Upper lobe of left lung (tissue), 6 donors: Measurements from ENCODE around the gene WDTC1. TPM values are rescaled to one million over a fixed set of nuclear protein-coding genes. Genes with fewer than 3 reads are reported as not detected.

Experiments used
- ATAC-seq, 2 donors: fragments of 200-7000 bp; cut with Tn5 transposase; one replicate each; pipeline ENCODE4 v1.9.1; 2022; ENCODE audit warnings: mild to moderate bottlenecking in 2 of 2, moderate library complexity in 2 of 2; ENCODE audit not compliant: low FRiP score in 2 of 2
- DNase-seq, 2 donors: peaks; one replicate each; pipeline ENCODE4 v3.0.0-alpha.2; 2019 to 2020
- H3K27ac ChIP-seq, 4 donors: fragments of 200-600 bp; sonication (generic); one replicate each; pipeline ENCODE4 v1.5.1; 2016 to 2019
- H3K27me3 ChIP-seq, 4 donors: fragments of 200-600 bp; sonication (generic); one replicate each; pipeline ENCODE4 v1.5.1; 2017 to 2019
- H3K36me3 ChIP-seq, 4 donors: fragments of 200-600 bp; sonication (generic); one replicate each; pipeline ENCODE4 v1.5.1; 2016 to 2019
- H3K4me1 ChIP-seq, 4 donors: fragments of 200-600 bp; sonication (generic); one replicate each; pipeline ENCODE4 v1.5.1; 2018 to 2019
- H3K4me3 ChIP-seq, 4 donors: fragments of 200-600 bp; sonication (generic); one replicate each; pipeline ENCODE4 v1.5.1; 2017 to 2019; ENCODE audit warnings: mild to moderate bottlenecking in 2 of 4, moderate library complexity in 1 of 4
- H3K9me3 ChIP-seq, 4 donors: fragments of 200-600 bp; sonication (generic); one replicate each; pipeline ENCODE4 v1.5.1; 2018 to 2019
- CTCF ChIP-seq, 6 experiments: fragments of 450-650 bp in 4 of 6; fragments of 200-600 bp in 2 of 6; sonication (generic) in 2 of 6; IDR thresholded peaks; one replicate each; pipeline ENCODE4 v1.5.1; 2016 to 2019; ENCODE audit warnings: antibody characterized with exemption in 6 of 6
- EP300 ChIP-seq, 4 donors: sonication (generic); formaldehyde crosslinking; IDR thresholded peaks; one replicate each; pipeline ENCODE4 v1.5.1; 2017; ENCODE audit warnings: antibody characterized with exemption in 4 of 4, control low read depth in 2 of 4
- POLR2A ChIP-seq, 4 donors: fragments of 450-650 bp; IDR thresholded peaks; one replicate each; pipeline ENCODE4 v1.5.1; 2016 to 2017; ENCODE audit warnings: antibody characterized with exemption in 4 of 4, mild to moderate bottlenecking in 2 of 4
- POLR2AphosphoS5 ChIP-seq, 2 donors: sonication (generic); formaldehyde crosslinking; IDR thresholded peaks; one replicate each; pipeline ENCODE4 v1.5.1; 2017; ENCODE audit warnings: antibody characterized with exemption in 2 of 2
- WGBS, 2 donors: methylation state at CpG; one replicate each; pipeline ENCODE4 v1.1.5; 2017 to 2018; 5-methylcytosine and 5-hydroxymethylcytosine counted together
- total RNA-seq, 6 donors: library from RNA; depleted of rRNA in 4 of 6; stranded (reverse); fragments of >200 nt in 4 of 6; gene quantifications; one replicate each; pipeline versions ENCODE4 v1.1.0 to v1.2.1, GENCODE V29; 2016 to 2021
- donor health status: DM: no; HTN: no; CAD: no; lungs with moderate emphysema.
- donor health status: DM: no; HTN: yes; CAD: no; lungs with severe emphysema.

WDTC1 gene
- total RNA-seq, 6 donors from 2014 or later, result 43.5 to 75.0 (median 51.8) TPM

DNA sequence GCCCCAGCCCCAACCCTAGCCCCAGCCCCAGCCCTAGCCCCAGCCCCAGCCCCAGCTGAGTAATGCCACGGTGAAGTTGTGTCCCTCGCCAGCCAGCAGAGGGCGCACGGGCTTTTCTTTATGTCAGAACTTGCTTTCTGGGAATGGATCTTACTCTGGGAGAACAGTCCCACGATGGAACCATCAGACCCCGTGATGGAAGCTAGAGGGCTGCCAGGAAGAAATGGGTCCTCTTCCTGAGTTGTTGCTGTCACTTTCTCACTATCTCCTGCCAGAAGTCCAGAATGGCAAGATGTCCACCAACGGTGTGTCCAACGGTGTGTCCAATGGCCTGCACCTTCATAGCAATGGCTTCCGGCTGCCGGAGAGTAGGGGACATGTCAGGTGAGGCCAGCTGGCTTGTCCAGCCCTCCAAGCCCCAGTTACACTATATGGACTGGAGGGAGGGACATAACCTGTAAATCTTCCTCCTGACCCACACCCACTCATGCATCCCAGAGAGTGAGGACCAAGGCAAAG lies 62.4 kb downstream of the WDTC1 start:
- H3K36me3 ChIP-seq, result peaks cover 19 to 85% (median 59%) of the 10 kb centered on the region in 4 donors
- peaks cover 22 to 30% (median 27%) of the 10 kb centered on the region in 4 donors for H3K4me1 ChIP-seq
- H3K27ac ChIP-seq, result no peak overlapping the region
- WGBS, 2 donors, result 35 to 53% methylated on average over 8 to 10 of the region's 10 CpGs
- H3K9me3 ChIP-seq, result no peaks in the 10 kb centered on the region
- ATAC-seq (peak in 1 of 2 donors; percentile 56), DNase-seq (peak; percentile 65 to 83)
- H3K4me3 ChIP-seq, result no peak overlapping the region
- TF ChIP-seq POLR2A (IDR thresholded peaks at IDR 0.05) (no peak), POLR2AphosphoS5 (IDR thresholded peaks at IDR 0.05) (no peak), CTCF (IDR thresholded peaks at IDR 0.05) (peak in 5 of 6 experiments; percentile 37 to 82 (median 55)), EP300 (IDR thresholded peaks at IDR 0.05) (no peak)
- H3K27me3 ChIP-seq, result no peaks in the 10 kb centered on the region

DNA sequence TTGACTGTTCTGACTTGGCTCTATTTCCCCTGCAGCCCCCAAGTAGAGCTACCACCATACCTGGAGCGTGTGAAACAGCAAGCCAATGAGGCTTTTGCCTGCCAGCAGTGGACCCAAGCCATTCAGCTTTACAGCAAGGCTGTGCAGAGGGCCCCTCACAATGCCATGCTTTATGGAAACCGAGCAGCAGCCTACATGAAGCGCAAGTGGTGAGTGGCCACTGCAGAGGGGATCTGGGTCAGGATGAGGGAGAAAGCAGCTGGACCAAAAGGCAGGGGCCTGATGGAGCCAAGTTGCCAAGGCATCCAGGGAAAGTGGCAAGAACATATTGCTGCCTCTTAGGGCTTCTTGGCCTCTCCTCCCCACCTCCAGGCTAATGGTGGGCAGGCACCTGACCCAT lies 63.5 kb downstream of the WDTC1 start:
- no peaks in the 10 kb centered on the region for H3K27me3 ChIP-seq
- peak overlapping the region in 1 of 4 donors; percentile 70 for H3K27ac ChIP-seq
- no peak for ATAC-seq
- WGBS, 2 donors, result 93 to 96% methylated on average over 3 of the region's 3 CpGs
- DNase-seq, result no peak
- H3K4me3 ChIP-seq, result no peak overlapping the region
- no peaks in the 10 kb centered on the region for H3K9me3 ChIP-seq
- H3K4me1 ChIP-seq, result peaks cover 22 to 30% (median 27%) of the 10 kb centered on the region in 4 donors
- peaks cover 19 to 86% (median 63%) of the 10 kb centered on the region in 4 donors for H3K36me3 ChIP-seq
- TF ChIP-seq EP300 (IDR thresholded peaks at IDR 0.05) (no peak), POLR2A (IDR thresholded peaks at IDR 0.05) (no peak), CTCF (IDR thresholded peaks at IDR 0.05) (no peak), POLR2AphosphoS5 (IDR thresholded peaks at IDR 0.05) (no peak)

- no peak for TF ChIP-seq EP300 (IDR thresholded peaks at IDR 0.05)
- peaks cover 18 to 86% (median 63%) of the 10 kb centered on the region in 4 donors for H3K36me3 ChIP-seq
- peak overlapping the region; percentile 41 to 75 (median 56) for H3K27ac ChIP-seq
- H3K9me3 ChIP-seq, result no peaks in the 10 kb centered on the region
- DNase-seq (no peak), ATAC-seq (no peak)
- WGBS, 2 donors, result 79 to 86% methylated on average over 2 to 8 of the region's 8 CpGs
- H3K4me1 ChIP-seq, result peaks cover 22 to 30% (median 27%) of the 10 kb centered on the region in 4 donors
- no peaks in the 10 kb centered on the region for H3K27me3 ChIP-seq
- no peak overlapping the region for H3K4me3 ChIP-seq
Observed at GRCh38 chr1:27298632-27299384, 64.4 kb downstream of the WDTC1 start.

DNA sequence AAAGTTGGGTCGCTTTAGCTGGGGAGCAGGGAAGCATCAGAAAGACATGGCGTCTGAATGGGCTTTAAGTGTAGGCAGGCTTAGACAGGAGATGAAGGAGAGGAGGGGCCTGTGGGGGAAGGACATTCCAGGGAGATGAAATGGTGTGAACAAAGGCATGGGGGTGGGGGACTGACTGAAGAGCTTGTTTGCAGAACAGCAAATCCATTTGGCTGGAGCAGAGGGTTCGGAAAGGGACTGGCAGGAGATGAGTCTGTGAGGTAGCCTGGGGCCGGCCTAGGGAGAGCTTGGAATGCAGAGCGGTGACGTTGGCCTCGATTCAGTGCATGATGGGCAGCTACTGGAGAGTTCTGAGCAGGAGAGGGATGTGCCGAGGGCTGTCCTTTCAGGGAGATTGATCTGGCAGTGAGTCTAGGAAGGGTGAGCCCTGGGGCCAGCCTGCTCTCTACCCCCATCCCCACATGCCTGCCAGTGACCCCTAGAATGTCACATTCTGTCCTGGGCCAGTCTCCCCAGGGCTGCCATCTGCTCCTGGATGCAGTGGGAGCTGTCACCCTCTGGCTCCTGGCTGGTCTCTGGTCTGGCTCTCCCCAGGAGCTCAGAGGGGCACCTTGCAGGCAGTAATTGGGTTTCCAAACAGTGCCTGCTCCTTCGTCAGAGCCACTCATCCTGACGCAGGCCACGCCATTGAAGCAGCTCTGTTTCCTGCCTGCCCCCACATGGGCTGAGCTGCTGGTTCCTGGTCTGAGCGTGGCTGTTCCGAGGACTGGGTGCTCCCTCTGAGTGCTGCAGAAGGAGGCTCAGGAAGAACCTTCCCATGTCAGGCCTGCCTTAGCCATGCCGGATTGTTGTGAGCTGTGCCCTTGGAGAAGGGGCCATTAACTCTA lies 65.2 kb downstream of the WDTC1 start:
- peaks cover 18 to 86% (median 61%) of the 10 kb centered on the region in 4 donors for H3K36me3 ChIP-seq
- 51 to 69% methylated on average over 11 to 14 of the region's 14 CpGs for WGBS, 2 donors
- ATAC-seq, result peak; percentile 15 to 61

More for the DNA sequence above, 65.2 kb downstream of the WDTC1 start:
- peaks cover 22 to 30% (median 27%) of the 10 kb centered on the region in 4 donors for H3K4me1 ChIP-seq
- no peak overlapping the region for H3K4me3 ChIP-seq
- no peaks in the 10 kb centered on the region for H3K27me3 ChIP-seq
- no peak for DNase-seq
- TF ChIP-seq EP300 (IDR thresholded peaks at IDR 0.05) (no peak), CTCF (IDR thresholded peaks at IDR 0.05) (no peak)
- H3K27ac ChIP-seq, result peak overlapping the region; percentile 41 to 75 (median 69)
- H3K9me3 ChIP-seq, result no peaks in the 10 kb centered on the region
